Heart left ventricle (tissue), 16 donors: ENCODE data around the gene ARSB. TPM values are rescaled to one million over a fixed set of nuclear protein-coding genes. Genes with fewer than 3 reads are reported as not detected.

Source experiments
- ATAC-seq, 4 donors: fragments of 200-7000 bp; cut with Tn5 transposase; one replicate each; pipeline ENCODE4 v1.9.1; 2020 to 2022; ENCODE audit warnings: moderate library complexity in 4 of 4, mild to moderate bottlenecking in 3 of 4, moderate number of reproducible peaks in 1 of 4
- DNase-seq, 5 donors: peaks; one replicate each; pipeline ENCODE4 v3.0.0-alpha.2; 2020
- H3K27ac ChIP-seq, 12 donors: fragments of 200-600 bp; sonication (generic) in 4 of 12; one replicate each; pipeline versions ENCODE4 v1.5.0 to v1.8.0; 2016 to 2022; ENCODE audit warnings: mild to moderate bottlenecking in 2 of 12
- H3K27me3 ChIP-seq, 9 donors: fragments of 200-600 bp; sonication (generic) in 2 of 9; one replicate each; pipeline versions ENCODE4 v1.5.1 to v1.8.0; 2016 to 2022; ENCODE audit warnings: mild to moderate bottlenecking in 3 of 9
- H3K36me3 ChIP-seq, 9 donors: fragments of 200-600 bp; sonication (generic) in 2 of 9; one replicate each; pipeline versions ENCODE4 v1.5.0 to v1.8.0; 2018 to 2022; ENCODE audit warnings: mild to moderate bottlenecking in 2 of 9
- H3K4me1 ChIP-seq, 12 donors: fragments of 200-600 bp; sonication (generic) in 4 of 12; one replicate each; pipeline versions ENCODE4 v1.5.0 to v1.8.0; 2016 to 2022; ENCODE audit warnings: mild to moderate bottlenecking in 3 of 12
- H3K4me3 ChIP-seq, 12 donors: fragments of 200-600 bp; sonication (generic) in 4 of 12; one replicate each; pipeline versions ENCODE4 v1.5.0 to v1.8.0; 2017 to 2022; ENCODE audit warnings: mild to moderate bottlenecking in 9 of 12, moderate library complexity in 4 of 12
- H3K9me3 ChIP-seq, 12 donors: fragments of 200-600 bp; sonication (generic) in 4 of 12; one replicate each; pipeline versions ENCODE4 v1.5.0 to v1.8.0; 2016 to 2022; ENCODE audit warnings: mild to moderate bottlenecking in 1 of 12
- POLR2A ChIP-seq, 2 donors: fragments of 450-650 bp; IDR thresholded peaks; one replicate each; pipeline ENCODE4 v1.6.1; 2017; ENCODE audit warnings: antibody characterized with exemption in 2 of 2, mild to moderate bottlenecking in 2 of 2, moderate library complexity in 2 of 2
- WGBS, 4 donors: extraction: QIAGEN DNeasy Blood & Tissue Kit in 2 of 4; methylation state at CpG; one replicate each; pipeline versions ENCODE4 v1.1.5 to v1.1.7; 2013 to 2018; 5-methylcytosine and 5-hydroxymethylcytosine counted together
- intact Hi-C, 10 donors: fragments of 100-400 bp; cut with DNase I; formaldehyde crosslinking; loops; one replicate each; pipeline versions ENCODE4 v1.11.1 to v1.14.2; 2022
- polyA plus RNA-seq, 2 donors: library from polyadenylated mRNA; stranded (reverse); fragments of 200-250 nt; gene quantifications; one replicate each; pipeline ENCODE4 v1.2.3, GENCODE V29; 2013
- total RNA-seq, 9 donors: library from RNA; depleted of rRNA in 2 of 9; stranded (reverse); fragments of >200 nt in 2 of 9; fragmentation: NEBNext Ultra II Directional in 3 of 9; extraction: Animal tissue kit (Norgen Biotek cat#: 25700) in 3 of 9; gene quantifications; one replicate each; pipeline versions ENCODE4 v1.1.0 to v1.2.4, GENCODE V29; 2016 to 2023
- TF ChIP-seq, protein P1 (sequence below), 12 donors: fragments of 200-600 bp; sonication (generic) in 4 of 12; IDR thresholded peaks; one replicate each; pipeline versions ENCODE4 v1.5.0 to v1.8.0; 2018 to 2022; ENCODE audit warnings: antibody characterized with exemption in 12 of 12, mild to moderate bottlenecking in 5 of 12
- donor health status: ischemic (EF 13 %, LVEDD 7.1; RV severe dilation, severe dysfunction).
- donor health status: healthy with polysubstance abuse.
- donor health status: DM: no; HTN: yes; CAD: no.
- donor health status: DM: no; HTN: no; CAD: no.
- donor health status: ischemic (EF 25% LVEDD 6.9; RV normal size, moderate dysfunction).
- donor health status: ischemic (EF 25% LVEDD 5.7; RV mildly dilated, moderate dysfunction).
- donor health status: healthy.
- donor health status: DM: yes; HTN: yes; CAD: no.
- donor health status: ischemic (EF 35%, LVEDD 5.7; RV mildly dilated, moderate dysfunction).
- donor health status: nonischemic (EF 11% LVEDD 7.7; RV severe dilation, severe dysfunction).
- donor health status: DM: yes; HTN: yes; CAD: no.
- donor health status: PGD.
- donor health status: ischemic (EF 29% LVEDD 5.4; RV normal size, mild dysfunction).
- donor health status: nonischemic (EF 23%, LVEDD 6.1; RV moderate dilation, normal function).

ARSB gene
- total and polyA plus RNA-seq, 11 donors: 2.2 to 25.8 (median 14.4) TPM

- ATAC-seq: no peak
- Histone ChIP-seq H3K27me3 (no peaks in the 10 kb centered on the region), H3K4me3 (no peak overlapping the region), H3K36me3 (no peaks in the 10 kb centered on the region), H3K27ac (no peak overlapping the region), H3K4me1 (peaks cover 0 to 6% (median 0%) of the 10 kb centered on the region in 12 donors), H3K9me3 (peaks cover 0 to 3% (median 0%) of the 10 kb centered on the region in 12 donors)
- intact Hi-C loops: no loop called here
- 96 to 99% (median 98%) methylated on average over 2 of the region's 2 CpGs for WGBS, 4 donors
- TF ChIP-seq POLR2A (IDR thresholded peaks at IDR 0.05): no peak
- TF ChIP-seq, protein P1, sequence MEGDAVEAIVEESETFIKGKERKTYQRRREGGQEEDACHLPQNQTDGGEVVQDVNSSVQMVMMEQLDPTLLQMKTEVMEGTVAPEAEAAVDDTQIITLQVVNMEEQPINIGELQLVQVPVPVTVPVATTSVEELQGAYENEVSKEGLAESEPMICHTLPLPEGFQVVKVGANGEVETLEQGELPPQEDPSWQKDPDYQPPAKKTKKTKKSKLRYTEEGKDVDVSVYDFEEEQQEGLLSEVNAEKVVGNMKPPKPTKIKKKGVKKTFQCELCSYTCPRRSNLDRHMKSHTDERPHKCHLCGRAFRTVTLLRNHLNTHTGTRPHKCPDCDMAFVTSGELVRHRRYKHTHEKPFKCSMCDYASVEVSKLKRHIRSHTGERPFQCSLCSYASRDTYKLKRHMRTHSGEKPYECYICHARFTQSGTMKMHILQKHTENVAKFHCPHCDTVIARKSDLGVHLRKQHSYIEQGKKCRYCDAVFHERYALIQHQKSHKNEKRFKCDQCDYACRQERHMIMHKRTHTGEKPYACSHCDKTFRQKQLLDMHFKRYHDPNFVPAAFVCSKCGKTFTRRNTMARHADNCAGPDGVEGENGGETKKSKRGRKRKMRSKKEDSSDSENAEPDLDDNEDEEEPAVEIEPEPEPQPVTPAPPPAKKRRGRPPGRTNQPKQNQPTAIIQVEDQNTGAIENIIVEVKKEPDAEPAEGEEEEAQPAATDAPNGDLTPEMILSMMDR (IDR thresholded peaks at IDR 0.05): no peak
- DNase-seq: no peak
These were observed 12.0 kb upstream of the ARSB start for GRCh38 chr5:78997090-78997489.

- Histone ChIP-seq H3K27ac (no peak overlapping the region), H3K9me3 (peaks cover 0 to 3% (median 0%) of the 10 kb centered on the region in 12 donors), H3K36me3 (no peaks in the 10 kb centered on the region), H3K27me3 (no peaks in the 10 kb centered on the region), H3K4me1 (no peaks in the 10 kb centered on the region), H3K4me3 (no peak overlapping the region)
- no peak for TF ChIP-seq POLR2A (IDR thresholded peaks at IDR 0.05)
- TF ChIP-seq, protein P1 (IDR thresholded peaks at IDR 0.05): no peak
- no peak for ATAC-seq
- WGBS, 4 donors: 71 to 81% (median 74%) methylated on average over 2 of the region's 2 CpGs
- intact Hi-C loops: no loop called here
- DNase-seq: no peak
These were observed 10.5 kb upstream of the ARSB start for GRCh38 chr5:78995521-78996007.

- no peaks in the 10 kb centered on the region for H3K36me3 ChIP-seq
- ATAC-seq (no peak), DNase-seq (no peak)
- peaks cover 0 to 3% (median 0%) of the 10 kb centered on the region in 12 donors for H3K9me3 ChIP-seq
- intact Hi-C loops: no loop called here
- no peaks in the 10 kb centered on the region for H3K27me3 ChIP-seq
- H3K4me3 ChIP-seq: no peak overlapping the region
- TF ChIP-seq POLR2A (IDR thresholded peaks at IDR 0.05): no peak
- no peak overlapping the region for H3K27ac ChIP-seq
- H3K4me1 ChIP-seq: no peaks in the 10 kb centered on the region
These were observed 8.1 kb upstream of the ARSB start for GRCh38 chr5:78993165-78993564.

- DNase-seq: no peak
- Histone ChIP-seq H3K27me3 (no peaks in the 10 kb centered on the region), H3K4me3 (no peak overlapping the region), H3K27ac (no peak overlapping the region), H3K9me3 (peaks cover 0 to 3% (median 0%) of the 10 kb centered on the region in 12 donors), H3K36me3 (no peaks in the 10 kb centered on the region), H3K4me1 (no peaks in the 10 kb centered on the region)
- no peak for ATAC-seq
- TF ChIP-seq, protein P1 (IDR thresholded peaks at IDR 0.05): no peak
- TF ChIP-seq POLR2A (IDR thresholded peaks at IDR 0.05): no peak
- intact Hi-C loops: no loop called here
- WGBS, 4 donors: 86 to 92% (median 89%) methylated on average over 2 of the region's 2 CpGs
These were observed 7.0 kb upstream of the ARSB start for GRCh38 chr5:78992146-78992545.

GRCh38 chr5:78989080-78989479, 4.0 kb upstream of the ARSB start:
- no peak overlapping the region for H3K27ac ChIP-seq
- TF ChIP-seq POLR2A (IDR thresholded peaks at IDR 0.05): no peak
- TF ChIP-seq, protein P1 (IDR thresholded peaks at IDR 0.05): no peak
- ATAC-seq (no peak), DNase-seq (no peak)
- intact Hi-C loops: no loop called here
- H3K4me3 ChIP-seq: no peak overlapping the region
- no peaks in the 10 kb centered on the region for H3K36me3 ChIP-seq
- WGBS, 4 donors: 96 to 98% (median 97%) methylated on average over 12 of the region's 12 CpGs
- H3K27me3 ChIP-seq: no peaks in the 10 kb centered on the region
- H3K4me1 ChIP-seq: peaks cover 0 to 14% (median 8%) of the 10 kb centered on the region in 12 donors
- H3K9me3 ChIP-seq: no peaks in the 10 kb centered on the region
